GM19025 (cell line): ENCODE results near the gene PHLDA1.
A peak's percentile ranks its signal among the peaks of the same experiment; 100 is the strongest.

Experiments
- ATAC-seq: cut with Tn5 transposase; IDR thresholded peaks from one replicate; pipeline ENCODE4 v1.9.1; 2021; ENCODE audit warnings: mild to moderate bottlenecking, low read depth, moderate library complexity; ENCODE audit not compliant: unreplicated experiment

The PHLDA1 gene

DNA sequence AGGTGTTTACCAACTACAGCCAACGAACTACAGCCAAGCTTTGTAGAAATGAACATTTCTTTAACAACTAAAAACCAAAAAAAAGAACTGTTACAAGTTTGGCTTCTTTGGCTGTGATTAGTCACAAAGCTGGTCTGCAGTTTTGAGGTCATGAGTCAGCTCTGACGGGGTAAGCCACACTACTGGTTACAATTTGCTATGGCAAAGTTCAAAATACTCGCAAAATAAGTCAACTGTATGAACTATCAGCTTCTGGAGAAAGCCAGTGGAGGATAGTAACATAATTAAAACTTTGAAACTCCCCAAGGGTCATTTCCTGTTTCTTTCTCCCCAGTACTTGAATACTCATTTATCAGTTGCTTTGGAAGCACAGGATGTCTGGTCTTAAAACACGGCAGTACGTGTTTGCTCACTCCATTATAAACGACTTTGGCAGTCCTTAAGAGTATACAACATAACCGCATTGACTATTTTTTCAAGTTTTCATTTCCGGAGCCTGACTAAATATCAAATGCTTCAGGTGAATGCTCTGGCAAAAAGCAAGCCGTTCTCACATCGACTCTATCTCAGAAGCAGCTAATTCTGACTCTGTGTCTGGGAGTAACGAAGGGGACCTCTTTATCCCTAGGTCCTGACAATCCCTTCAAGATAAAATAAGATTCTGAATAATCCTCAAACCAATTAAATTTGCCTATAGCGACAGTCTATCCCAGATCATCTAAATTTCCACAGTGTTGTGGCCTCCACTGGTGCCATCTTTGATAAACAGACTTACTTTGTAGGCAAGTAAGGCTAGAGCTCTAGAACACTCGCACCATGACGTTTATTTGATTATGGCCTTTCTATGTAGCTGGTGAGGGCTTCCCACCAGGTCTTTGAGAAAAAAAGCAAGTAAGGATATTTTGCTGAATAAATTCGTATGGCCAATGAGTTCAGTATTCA lies 10.6 kb downstream of the PHLDA1 start:
- peak; percentile 62 for ATAC-seq

- ATAC-seq, result peak; percentile 63
Observed at GRCh38 chr12:76020281-76020680, 11.3 kb downstream of the PHLDA1 start.

GRCh38 chr12:76018672-76019071 lies 12.9 kb downstream of the PHLDA1 start:
- no peak for ATAC-seq

- ATAC-seq, result no peak
Observed at GRCh38 chr12:76018111-76018510, 13.5 kb downstream of the PHLDA1 start.

DNA sequence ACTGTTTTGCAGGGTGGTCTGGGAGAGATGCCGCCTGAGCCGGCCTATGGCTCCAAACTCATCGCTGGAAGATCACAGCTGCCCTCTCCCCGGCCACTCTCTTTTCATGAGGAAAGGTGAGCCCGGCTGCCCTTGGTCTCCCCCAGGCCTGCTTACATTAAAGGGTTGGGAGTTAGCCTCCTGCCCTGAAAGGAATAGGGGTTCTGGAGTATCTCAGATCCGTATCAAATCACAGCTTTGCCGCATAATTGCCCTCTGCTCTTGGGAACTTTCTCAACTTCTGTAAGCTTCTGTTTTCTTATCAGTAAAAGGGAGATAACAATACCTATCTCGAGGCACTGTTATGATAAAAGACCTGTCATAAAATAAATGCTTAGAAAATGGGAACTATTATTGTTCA lies 17.6 kb downstream of the PHLDA1 start:
- no peak for ATAC-seq

- ATAC-seq, result no peak
Observed at GRCh38 chr12:76013603-76014002, 18.0 kb downstream of the PHLDA1 start.

- ATAC-seq, result no peak
Observed at GRCh38 chr12:76012644-76013043, 18.9 kb downstream of the PHLDA1 start.

DNA sequence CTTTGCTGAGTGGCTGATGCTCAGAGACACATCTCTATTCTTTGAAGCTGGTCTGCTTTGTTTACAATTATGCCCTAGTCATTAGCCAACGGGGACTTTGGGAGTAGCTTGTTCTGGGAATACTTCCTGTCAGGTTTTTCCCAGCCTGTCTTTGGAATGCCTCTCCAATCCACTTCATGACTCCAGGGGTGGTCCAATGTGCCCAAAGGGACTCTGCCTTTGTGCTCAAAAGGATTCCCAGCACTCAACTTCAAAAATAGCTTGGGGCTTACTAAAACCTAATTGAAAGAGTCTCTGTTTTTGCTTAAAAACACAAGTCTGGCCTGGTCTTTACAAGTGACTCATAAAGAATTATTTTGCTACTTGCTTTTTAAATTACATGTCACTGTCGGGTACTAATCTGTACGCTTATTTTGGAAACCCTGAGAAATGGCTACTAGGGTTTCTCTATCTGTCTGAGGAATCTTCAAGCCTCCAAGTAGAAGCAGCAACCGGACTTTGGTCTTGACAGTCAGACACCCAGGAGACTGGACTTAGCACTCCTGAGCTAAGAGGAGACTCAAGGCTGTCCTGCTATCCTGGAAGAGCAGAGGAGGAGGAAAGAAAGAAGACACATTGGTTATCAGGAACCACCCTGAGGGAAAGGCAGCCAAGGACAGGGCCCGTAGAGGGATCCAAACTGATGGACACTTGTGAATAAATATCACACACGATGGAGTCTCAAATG lies 20.7 kb downstream of the PHLDA1 start:
- no peak for ATAC-seq

- no peak for ATAC-seq
Observed at GRCh38 chr12:76008428-76008827, 23.1 kb downstream of the PHLDA1 start.

DNA sequence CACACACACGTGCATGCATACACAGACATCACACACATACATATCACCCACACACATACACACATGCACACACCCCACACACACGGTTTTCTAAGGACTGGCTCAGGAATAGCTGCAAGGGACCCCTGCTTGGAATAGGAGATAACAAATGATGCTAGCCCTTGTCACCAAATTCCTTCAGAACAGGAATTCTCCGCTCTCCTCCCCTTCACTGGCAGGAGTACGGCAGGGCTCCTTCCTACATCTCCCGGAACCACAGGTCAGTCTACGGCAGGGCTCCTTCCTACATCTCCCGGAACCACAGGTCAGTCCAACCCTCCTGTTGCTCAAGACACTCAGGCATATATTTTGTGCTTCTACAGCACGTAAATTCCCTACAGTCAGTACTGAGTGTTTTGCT lies 23.9 kb downstream of the PHLDA1 start:
- no peak for ATAC-seq

GRCh38 chr12:76006028-76006925 lies 25.3 kb downstream of the PHLDA1 start:
- no peak for ATAC-seq

DNA sequence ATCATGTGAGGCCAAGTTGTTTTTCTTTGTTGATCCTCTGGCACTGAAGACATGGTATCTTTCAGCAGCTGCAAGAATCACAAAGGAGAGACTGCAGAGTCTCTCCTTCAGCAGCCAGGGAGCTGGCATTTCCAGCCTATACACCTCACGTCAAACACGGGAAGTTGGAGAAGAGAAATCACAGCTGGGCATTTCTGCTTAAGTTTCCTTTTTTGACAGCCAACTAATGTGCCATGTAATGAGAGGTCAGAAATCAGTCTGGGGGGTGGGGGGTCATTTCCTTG lies 28.3 kb downstream of the PHLDA1 start:
- no peak for ATAC-seq

DNA sequence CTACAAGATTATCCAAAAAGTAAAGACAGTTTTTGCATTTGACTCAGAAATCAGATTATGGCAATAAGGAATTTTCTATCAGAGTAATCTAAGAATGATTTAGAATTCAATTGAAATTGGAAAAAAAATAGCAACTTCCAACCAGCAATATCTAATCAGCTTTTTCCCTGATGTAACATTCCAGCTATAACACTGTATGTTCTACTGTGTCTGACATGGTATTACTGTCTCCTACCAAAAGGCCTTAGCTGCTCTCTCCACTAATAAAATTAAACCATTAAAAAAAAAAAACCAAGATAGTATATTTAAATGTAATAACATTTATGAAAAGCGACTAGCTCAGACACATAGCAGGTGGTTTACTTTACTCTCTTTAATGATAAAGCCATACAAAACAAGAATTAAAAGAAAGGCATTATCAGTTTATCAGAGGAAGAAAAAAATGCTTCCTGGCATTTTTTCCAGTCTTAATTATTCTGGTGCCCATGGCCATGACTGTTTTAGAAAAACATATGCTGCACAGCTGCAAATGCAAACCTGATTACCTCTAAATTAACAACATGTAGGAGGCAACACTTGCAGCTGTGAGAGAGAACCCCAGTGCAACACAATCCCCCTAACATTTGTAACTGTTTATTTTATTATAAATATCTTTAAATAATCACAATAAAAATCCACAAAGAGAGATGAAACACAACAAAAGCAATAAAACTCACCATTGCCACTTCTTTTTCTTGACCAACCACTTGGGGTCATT lies 28.8 kb downstream of the PHLDA1 start:
- ATAC-seq, result no peak

DNA sequence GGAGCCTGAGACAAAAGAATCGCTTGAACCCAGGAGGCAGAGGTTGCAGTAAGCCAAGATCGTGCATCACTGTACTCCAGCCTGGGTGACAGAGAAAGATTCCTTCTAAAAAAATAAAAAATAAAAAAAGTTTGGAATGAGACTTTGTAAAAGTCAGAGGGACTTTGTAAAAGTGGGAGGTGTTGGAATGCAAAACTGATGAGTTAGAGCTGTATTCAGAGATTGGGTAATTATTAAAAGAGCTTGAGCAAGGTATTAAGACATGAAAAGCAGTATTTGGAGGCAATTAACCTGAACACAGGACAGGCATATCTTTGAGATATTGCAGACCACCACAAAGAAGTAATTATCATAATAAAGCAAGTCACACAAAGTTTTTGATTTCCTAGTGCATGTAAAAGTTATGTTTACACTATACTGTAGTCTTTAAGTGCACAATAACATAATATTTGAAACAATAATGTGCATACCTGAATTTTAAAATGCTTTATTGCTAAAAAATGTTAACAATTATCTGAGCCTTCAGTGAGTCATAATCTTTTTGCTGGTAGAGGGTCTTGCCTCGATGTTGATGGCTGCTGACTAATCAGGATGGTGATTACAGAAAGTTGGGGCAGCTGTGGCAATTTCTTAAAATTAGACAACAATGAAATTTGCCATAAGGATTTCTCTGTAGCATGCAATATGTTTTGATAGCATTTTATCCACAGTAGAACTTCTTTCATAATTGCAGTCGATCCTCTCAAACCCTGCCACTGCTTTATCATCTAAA lies 33.1 kb downstream of the PHLDA1 start:
- no peak for ATAC-seq

- no peak for ATAC-seq
Observed at GRCh38 chr12:75997658-75998057, 33.9 kb downstream of the PHLDA1 start.

DNA sequence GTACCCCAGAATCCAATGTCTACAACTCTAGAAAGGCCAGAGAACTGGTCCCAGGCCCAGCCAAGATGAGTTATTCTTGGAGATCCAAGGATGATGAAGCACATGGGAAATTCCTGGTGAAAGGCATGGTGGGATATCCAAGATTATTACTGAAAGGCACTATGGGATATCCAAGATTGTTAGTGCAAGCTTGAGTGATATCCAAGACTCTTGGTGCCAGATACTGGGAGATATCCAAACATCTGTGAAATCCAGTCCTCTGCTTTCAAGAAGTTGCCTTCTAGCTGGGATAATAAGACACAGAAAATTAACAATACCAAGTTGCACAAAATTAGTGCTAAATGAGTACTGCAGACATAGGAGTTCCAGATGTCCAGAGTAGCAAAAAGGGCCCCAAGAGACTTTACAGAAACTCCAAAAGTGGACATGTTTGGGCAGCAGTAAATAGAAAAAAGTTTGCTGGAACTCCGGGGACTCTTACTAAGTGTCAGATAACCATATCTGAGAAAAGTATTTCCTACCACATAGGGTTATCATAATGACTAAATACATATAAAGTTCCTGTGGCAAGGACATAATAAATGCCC lies 34.6 kb downstream of the PHLDA1 start:
- ATAC-seq, result no peak

- ATAC-seq, result no peak
Observed at GRCh38 chr12:75995691-75996090, 35.9 kb downstream of the PHLDA1 start.

GRCh38 chr12:75994069-75994740 lies 37.4 kb downstream of the PHLDA1 start:
- no peak for ATAC-seq

- no peak for ATAC-seq
Observed at GRCh38 chr12:75991753-75992152, 39.8 kb downstream of the PHLDA1 start.
